H1 (cell line): Measurements from ENCODE around the gene B3GAT1. TPM values are rescaled to one million over a fixed set of nuclear protein-coding genes. Genes with fewer than 3 reads are reported as not detected.

Source experiments
- CTCF ChIA-PET: fragments of 300-600 bp; sonication (Branson Sonifier 250); formaldehyde crosslinking; loops from one replicate; lab custom pipeline; 2021; ENCODE audit not compliant: partially characterized antibody; lab: Charles Lee
- POLR2A ChIA-PET: fragments of 300-600 bp; sonication (Branson Sonifier 250); formaldehyde crosslinking; loops from one replicate; lab custom pipeline; 2021; ENCODE audit warnings: inconsistent platforms; ENCODE audit not compliant: partially characterized antibody; lab: Charles Lee
- DNase-seq, 2 experiments: peaks; one replicate each; pipeline versions ENCODE4 v3.0.0 to v3.0.0-alpha.2; 2010 to 2022; ENCODE audit warnings: low spot score in 2 of 2, low read depth in 1 of 2, mixed read lengths in 1 of 2
- FAIRE-seq: peaks from 2 replicates; lab custom pipeline; 2011; peaks lifted over from hg19 to GRCh38; lab: Jason Lieb, UNC
- H2AFZ ChIP-seq: 2 replicates; pipeline ENCODE4 v1.8.1; 2012; ENCODE audit warnings: low read length, inconsistent platforms
- H2AK5ac ChIP-seq: 2 replicates; pipeline ENCODE4 v1.6.1; 2013; ENCODE audit warnings: low read depth, low read length
- H2BK120ac ChIP-seq: replicated peaks from 2 replicates; pipeline ENCODE3; 2013; ENCODE audit warnings: low read depth, low read length, inconsistent platforms
- H2BK12ac ChIP-seq: 2 replicates; pipeline ENCODE4 v1.6.1; 2013; ENCODE audit warnings: low read depth, low read length
- H2BK15ac ChIP-seq: 2 replicates; pipeline ENCODE4 v1.6.1; 2013; ENCODE audit warnings: low read length
- H2BK20ac ChIP-seq: 2 replicates; pipeline ENCODE4 v1.6.1; 2013; ENCODE audit warnings: low read length
- H2BK5ac ChIP-seq: 2 replicates; pipeline ENCODE4 v1.6.1; 2013; ENCODE audit warnings: low read depth, low read length
- H3K14ac ChIP-seq: 2 replicates; pipeline ENCODE4 v1.6.1; 2013; ENCODE audit warnings: inconsistent platforms; ENCODE audit not compliant: insufficient read length
- H3K18ac ChIP-seq: 2 replicates; pipeline ENCODE4 v1.6.1; 2013; ENCODE audit warnings: low read length; ENCODE audit errors: extremely low read depth
- H3K23ac ChIP-seq: 2 replicates; pipeline ENCODE4 v1.6.1; 2013; ENCODE audit warnings: inconsistent platforms; ENCODE audit not compliant: insufficient read length
- H3K23me2 ChIP-seq: 2 replicates; pipeline ENCODE4 v1.6.1; 2013; ENCODE audit warnings: low read depth, low read length
- H3K27ac ChIP-seq: 2 replicates; pipeline ENCODE4 v1.6.1; 2011; ENCODE audit warnings: low read depth, low read length, inconsistent platforms
- H3K27me3 ChIP-seq, 4 experiments: replicated peaks in 1 of 4; 1 replicate in 1 of 4; 2 replicates in 3 of 4; pipeline versions ENCODE4 v1.6.1 to v1.8.1; 2011 to 2013; ENCODE audit warnings: low read length in 3 of 4, mild to moderate bottlenecking in 3 of 4, inconsistent platforms in 2 of 4, mixed read lengths in 2 of 4, moderate library complexity in 1 of 4; ENCODE audit not compliant: control insufficient read depth in 3 of 4, insufficient read depth in 3 of 4; ENCODE audit errors: extremely low read depth in 1 of 4
- H3K36me3 ChIP-seq, 4 experiments: 2 replicates each; pipeline versions ENCODE4 v1.6.1 to v1.8.1; 2011 to 2013; ENCODE audit warnings: mild to moderate bottlenecking in 4 of 4, low read length in 3 of 4, moderate library complexity in 2 of 4, control low read depth in 1 of 4, inconsistent platforms in 1 of 4; ENCODE audit not compliant: insufficient read depth in 4 of 4, control insufficient read depth in 2 of 4
- H3K4ac ChIP-seq: replicated peaks from 2 replicates; pipeline ENCODE3; 2013; ENCODE audit warnings: low read length, low read depth, mixed read lengths, inconsistent platforms; ENCODE audit not compliant: insufficient read length
- H3K4me1 ChIP-seq, 4 experiments: replicated peaks in 1 of 4; 1 replicate in 1 of 4; 2 replicates in 3 of 4; pipeline versions ENCODE4 v1.6.1 to v1.8.1; 2011 to 2013; ENCODE audit warnings: low read length in 3 of 4, inconsistent platforms in 2 of 4, mixed read lengths in 1 of 4; ENCODE audit not compliant: insufficient read depth in 4 of 4, control insufficient read depth in 3 of 4
- H3K4me2 ChIP-seq, 2 experiments: 2 replicates each; pipeline versions ENCODE4 v1.6.1 to v1.8.1; 2011 to 2013; ENCODE audit warnings: low read depth in 2 of 2, low read length in 2 of 2, control low read depth in 1 of 2, inconsistent platforms in 1 of 2, mild to moderate bottlenecking in 1 of 2; ENCODE audit not compliant: insufficient read depth in 1 of 2
- H3K4me3 ChIP-seq, 4 experiments: fragments of 200-600, 300-600 bp in 1 of 4; sonication (generic), shearing (Covaris generic), sonication (Bioruptor Twin) in 1 of 4; 2 replicates each; pipeline versions ENCODE4 v1.5.1 to v1.8.1; 2011 to 2016; ENCODE audit warnings: low read length in 4 of 4, low read depth in 3 of 4, control low read depth in 2 of 4, inconsistent platforms in 2 of 4, mild to moderate bottlenecking in 2 of 4, mixed read lengths in 1 of 4, moderate library complexity in 1 of 4; ENCODE audit not compliant: insufficient read depth in 2 of 4; ENCODE audit errors: extremely low read depth in 1 of 4
- H3K56ac ChIP-seq: replicated peaks from 2 replicates; pipeline ENCODE3; 2013; ENCODE audit warnings: low read depth, mild to moderate bottlenecking, mixed read lengths, low read length, inconsistent platforms; ENCODE audit not compliant: insufficient read length
- H3K79me1 ChIP-seq: 2 replicates; pipeline ENCODE4 v1.6.1; 2013; ENCODE audit warnings: low read depth, low read length, control low read depth
- H3K79me2 ChIP-seq, 2 experiments: 2 replicates each; pipeline versions ENCODE4 v1.6.1 to v1.8.1; 2012 to 2013; ENCODE audit warnings: low read length in 2 of 2, mild to moderate bottlenecking in 2 of 2, inconsistent platforms in 1 of 2; ENCODE audit not compliant: insufficient read depth in 2 of 2, control insufficient read depth in 1 of 2
- H3K9ac ChIP-seq, 4 experiments: replicated peaks in 1 of 4; 1 replicate in 1 of 4; 2 replicates in 3 of 4; pipeline versions ENCODE4 v1.6.1 to v1.8.1; 2011 to 2013; ENCODE audit warnings: low read depth in 3 of 4, low read length in 3 of 4, control low read depth in 2 of 4, mild to moderate bottlenecking in 2 of 4, moderate library complexity in 2 of 4, inconsistent platforms in 1 of 4; ENCODE audit errors: extremely low read depth in 1 of 4
- H3K9me3 ChIP-seq, 2 experiments: 2 replicates each; pipeline versions ENCODE4 v1.6.1 to v1.8.1; 2012 to 2013; ENCODE audit warnings: mild to moderate bottlenecking in 2 of 2, moderate library complexity in 2 of 2, control low read depth in 1 of 2, inconsistent platforms in 1 of 2, low read depth in 1 of 2, low read length in 1 of 2, mixed read lengths in 1 of 2; ENCODE audit not compliant: insufficient read depth in 2 of 2
- H4K20me1 ChIP-seq, 2 experiments: replicated peaks in 1 of 2; 2 replicates each; pipeline versions ENCODE3 to v1.8.1; 2011 to 2013; ENCODE audit warnings: inconsistent platforms in 2 of 2, low read length in 2 of 2, mild to moderate bottlenecking in 1 of 2; ENCODE audit not compliant: insufficient read depth in 2 of 2, control insufficient read depth in 1 of 2
- H4K5ac ChIP-seq: 2 replicates; pipeline ENCODE4 v1.6.1; 2013; ENCODE audit warnings: low read length, low read depth, mixed read lengths, inconsistent platforms; ENCODE audit not compliant: insufficient read length
- H4K8ac ChIP-seq: 2 replicates; pipeline ENCODE4 v1.8.0; 2013; ENCODE audit warnings: mild to moderate bottlenecking, moderate library complexity, low read length, inconsistent platforms; ENCODE audit not compliant: insufficient read depth; ENCODE audit errors: extremely low read depth
- H4K91ac ChIP-seq: replicated peaks from 2 replicates; pipeline ENCODE3; 2013; ENCODE audit warnings: low read length, mixed read lengths, inconsistent platforms; ENCODE audit not compliant: insufficient read length
- CHD1 ChIP-seq: IDR thresholded peaks from 2 replicates; pipeline ENCODE4 v1.6.1; 2012; ENCODE audit warnings: low read depth, low read length, improper control_type of control experiment
- EGR1 ChIP-seq: IDR thresholded peaks from 2 replicates; pipeline ENCODE4 v1.6.1; 2011; ENCODE audit warnings: low read depth, low read length, borderline replicate concordance
- POLR2A ChIP-seq, 2 experiments: IDR thresholded peaks; 1 replicate in 1 of 2; 2 replicates in 1 of 2; pipeline ENCODE4 v1.6.1; 2011; ENCODE audit warnings: low read depth in 2 of 2, low read length in 2 of 2, mild to moderate bottlenecking in 2 of 2; ENCODE audit errors: control extremely low read depth in 1 of 2
- WGBS, 2 experiments: shearing (Covaris generic) in 1 of 2; methylation state at CpG; one replicate each; pipeline versions ENCODE4 v1.1.6 to v1.1.7; 2013 to 2015; ENCODE audit warnings: low lambda C conversion rate in 2 of 2, mixed read lengths in 2 of 2, inconsistent platforms in 1 of 2, low coverage in 1 of 2, missing lambda C conversion rate in 1 of 2; ENCODE audit not compliant: insufficient replicate concordance in 2 of 2, insufficient coverage in 1 of 2, insufficient read length in 1 of 2; ENCODE audit errors: extremely low coverage in 1 of 2, missing lambda C conversion rate in 1 of 2; 5-methylcytosine and 5-hydroxymethylcytosine counted together
- polyA plus RNA-seq, 7 experiments: library from polyadenylated mRNA; depleted of rRNA in 3 of 7; stranded (reverse) in 5 of 7; unstranded in 2 of 7; fragments of >200 nt in 5 of 7; fragments of 200-250 nt in 2 of 7; gene quantifications; 1 replicate in 5 of 7; 2 replicates in 1 of 7; 4 replicates in 1 of 7; pipeline versions ENCODE4 v1.2.1 to v1.2.3, GENCODE V29; 2011 to 2013; ENCODE audit warnings: missing spikeins in 2 of 7, mixed read lengths in 2 of 7
- total RNA-seq: library from RNA; stranded (reverse); fragmentation: NEBNext Ultra II Directional; extraction: Animal tissue kit (Norgen Biotek cat#: 25700); gene quantifications from 2 replicates; pipeline ENCODE4 v1.2.1, GENCODE V29; 2021

Gene B3GAT1
- total and polyA plus RNA-seq, 2 of the 8 experiments (the other 6 are each of a cell fraction or from before 2014, with no cell fraction given), result 19.7 to 32.4 TPM

DNA sequence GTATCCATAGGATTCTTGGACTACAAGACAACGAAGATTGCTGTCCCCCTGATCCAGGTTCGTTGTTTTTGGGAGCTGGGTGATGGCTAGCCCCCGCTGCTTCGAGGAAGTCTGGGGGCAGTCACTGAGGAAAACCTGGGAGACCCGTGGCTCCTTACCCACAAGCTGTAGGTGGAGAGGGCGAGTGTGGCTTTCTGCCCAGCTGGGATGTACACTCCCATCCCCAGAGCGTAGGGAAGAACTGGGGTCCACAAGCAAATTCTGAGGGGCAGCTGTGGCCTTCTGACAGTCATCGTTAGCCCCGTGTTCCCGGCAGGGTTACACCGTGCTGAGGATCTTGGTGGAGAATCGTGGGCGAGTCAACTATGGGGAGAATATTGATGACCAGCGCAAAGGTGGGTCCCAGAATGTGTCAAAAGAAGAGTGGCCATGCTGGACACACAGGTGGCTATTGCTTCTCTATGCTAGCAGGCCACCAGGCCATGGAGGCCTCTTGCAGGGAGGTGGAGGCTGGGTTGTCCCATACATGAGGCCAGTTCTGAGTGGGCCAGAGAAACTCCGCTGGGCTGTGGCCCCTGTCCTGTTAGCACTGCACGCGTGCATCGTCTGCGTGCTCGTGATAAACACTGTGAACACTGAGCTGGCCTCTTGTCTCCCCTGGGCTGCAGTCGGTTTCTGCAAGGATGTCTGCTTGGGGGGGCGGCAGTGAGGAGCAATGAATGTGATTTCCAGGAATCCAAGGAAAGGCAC lies 40.4 kb downstream of the B3GAT1 start:
- H2BK5ac ChIP-seq, result no peak overlapping the region
- H3K4me3 ChIP-seq, result no peak overlapping the region
- CTCF ChIA-PET, result interaction anchor here (1.5 to 1.8 kb wide), 2 partner anchors 12 to 21 kb away, joined by 4 to 6 read pairs; no protein-coding TSS in a partner anchor
- H2BK12ac ChIP-seq, result no peak overlapping the region
- no peak overlapping the region for H3K23ac ChIP-seq
- H3K79me1 ChIP-seq, result no peaks in the 10 kb centered on the region
- DNase-seq, result no peak
- 94% methylated on average over 22 of the region's 22 CpGs; no CpG with 5 or more reads in 1 of the 2 experiments for WGBS, 2 experiments
- H3K36me3 ChIP-seq, result no peaks in the 10 kb centered on the region
- no peak overlapping the region for H2BK15ac ChIP-seq
- no peak overlapping the region for H3K18ac ChIP-seq
- H2BK20ac ChIP-seq, result no peak overlapping the region
- no peaks in the 10 kb centered on the region for H3K23me2 ChIP-seq
- H2BK120ac ChIP-seq, result no peak overlapping the region
- H2AFZ ChIP-seq, result no peak overlapping the region
- no peak overlapping the region for H3K4ac ChIP-seq
- no peak for TF ChIP-seq EGR1
- TF ChIP-seq CHD1, result no peak
- 0 out of 3 replicates have a peak, but pooled peaks of 1 of the 2 experiments have one; percentile 29 for TF ChIP-seq POLR2A (IDR thresholded peaks at IDR 0.05; ENCODE audit: control extremely low read depth in 1 of 2, low read depth in 2 of 2, low read length in 2 of 2)
- TF ChIP-seq, all 59 proteins: peak for 1
- no peaks in the 10 kb centered on the region for H3K79me2 ChIP-seq
- no peak overlapping the region for H3K56ac ChIP-seq
- H4K91ac ChIP-seq, result no peak overlapping the region
- H3K9ac ChIP-seq, result no peak overlapping the region
- peaks cover 0 to 3% of the 10 kb centered on the region in 2 experiments for H4K20me1 ChIP-seq
- POLR2A ChIA-PET, result no interaction called here
- no peaks in the 10 kb centered on the region for H3K9me3 ChIP-seq
- H4K5ac ChIP-seq, result no peak overlapping the region
- no peak overlapping the region for H4K8ac ChIP-seq
- H3K4me1 ChIP-seq, result peaks cover 2 to 14% (median 2%) of the 10 kb centered on the region in 4 experiments; a peak in 3 of 7 replicates
- no peak overlapping the region for H2AK5ac ChIP-seq
- no peaks in the 10 kb centered on the region for H3K27me3 ChIP-seq
- H3K14ac ChIP-seq, result no peak overlapping the region
- no peak for FAIRE-seq
- H3K4me2 ChIP-seq, result no peak overlapping the region
- no peak overlapping the region for H3K27ac ChIP-seq
